ENCODE data around the gene ASF1B. TPM values are rescaled to one million over a fixed set of nuclear protein-coding genes. Genes with fewer than 3 reads are reported as not detected.

The ASF1B gene
- total and polyA plus RNA-seq, 2 donors from 2014 or later, result 0.49 to 1.8 TPM

GRCh38 chr19:14141041-14141440, 4.7 kb upstream of the ASF1B start:
- Histone ChIP-seq H3K9me3 (ENCODE audit: control insufficient read depth in 2 of 3, insufficient read depth in 1 of 3, low read length in 3 of 3) (no peaks in the 10 kb centered on the region), H3K27ac (ENCODE audit: low read depth in 2 of 2, low read length in 2 of 2) (no peak overlapping the region), H3K27me3 (ENCODE audit: control insufficient read depth, insufficient read depth, low read length) (no peaks in the 10 kb centered on the region), H3K9ac (ENCODE audit: low read length in 3 of 3) (no peak overlapping the region), H3K36me3 (ENCODE audit: control insufficient read depth in 2 of 3, insufficient read depth in 3 of 3, low read length in 3 of 3) (no peaks in the 10 kb centered on the region), H3K4me1 (ENCODE audit: control insufficient read depth in 2 of 3, insufficient read depth in 2 of 3, low read depth in 1 of 3, low read length in 3 of 3) (peaks cover 0 to 6% (median 0%) of the 10 kb centered on the region in 3 donors), H3K4me3 (ENCODE audit: low read length in 3 of 3) (no peak overlapping the region)
- intact Hi-C loops (cut with DNase I), result no loop called here
- TF ChIP-seq, protein P1, sequence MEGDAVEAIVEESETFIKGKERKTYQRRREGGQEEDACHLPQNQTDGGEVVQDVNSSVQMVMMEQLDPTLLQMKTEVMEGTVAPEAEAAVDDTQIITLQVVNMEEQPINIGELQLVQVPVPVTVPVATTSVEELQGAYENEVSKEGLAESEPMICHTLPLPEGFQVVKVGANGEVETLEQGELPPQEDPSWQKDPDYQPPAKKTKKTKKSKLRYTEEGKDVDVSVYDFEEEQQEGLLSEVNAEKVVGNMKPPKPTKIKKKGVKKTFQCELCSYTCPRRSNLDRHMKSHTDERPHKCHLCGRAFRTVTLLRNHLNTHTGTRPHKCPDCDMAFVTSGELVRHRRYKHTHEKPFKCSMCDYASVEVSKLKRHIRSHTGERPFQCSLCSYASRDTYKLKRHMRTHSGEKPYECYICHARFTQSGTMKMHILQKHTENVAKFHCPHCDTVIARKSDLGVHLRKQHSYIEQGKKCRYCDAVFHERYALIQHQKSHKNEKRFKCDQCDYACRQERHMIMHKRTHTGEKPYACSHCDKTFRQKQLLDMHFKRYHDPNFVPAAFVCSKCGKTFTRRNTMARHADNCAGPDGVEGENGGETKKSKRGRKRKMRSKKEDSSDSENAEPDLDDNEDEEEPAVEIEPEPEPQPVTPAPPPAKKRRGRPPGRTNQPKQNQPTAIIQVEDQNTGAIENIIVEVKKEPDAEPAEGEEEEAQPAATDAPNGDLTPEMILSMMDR (IDR thresholded peaks at IDR 0.05; ENCODE audit: borderline replicate concordance, extremely low read depth, insufficient read depth), result no peak
- DNase-seq, result no peak
- no peak for FAIRE-seq

GRCh38 chr19:14139944-14140343, 3.6 kb upstream of the ASF1B start:
- FAIRE-seq (no peak), DNase-seq (no peak)
- no peak overlapping the region for H3K27ac ChIP-seq (ENCODE audit: low read depth in 2 of 2, low read length in 2 of 2)
- no peak overlapping the region for H3K4me3 ChIP-seq (ENCODE audit: low read length in 3 of 3)
- no peak overlapping the region for H3K9ac ChIP-seq (ENCODE audit: low read length in 3 of 3)
- H3K9me3 ChIP-seq (ENCODE audit: control insufficient read depth in 2 of 3, insufficient read depth in 1 of 3, low read length in 3 of 3), result no peaks in the 10 kb centered on the region
- H3K4me1 ChIP-seq (ENCODE audit: control insufficient read depth in 2 of 3, insufficient read depth in 2 of 3, low read depth in 1 of 3, low read length in 3 of 3), result peaks cover 0 to 6% (median 0%) of the 10 kb centered on the region in 3 donors
- TF ChIP-seq, protein P1 (IDR thresholded peaks at IDR 0.05; ENCODE audit: borderline replicate concordance, extremely low read depth, insufficient read depth), result no peak
- no peaks in the 10 kb centered on the region for H3K36me3 ChIP-seq (ENCODE audit: control insufficient read depth in 2 of 3, insufficient read depth in 3 of 3, low read length in 3 of 3)
- H3K27me3 ChIP-seq (ENCODE audit: control insufficient read depth, insufficient read depth, low read length), result no peaks in the 10 kb centered on the region
- intact Hi-C loops (cut with DNase I), result no loop called here

- FAIRE-seq (no peak), DNase-seq (no peak)
- no peaks in the 10 kb centered on the region for H3K9me3 ChIP-seq (ENCODE audit: control insufficient read depth in 2 of 3, insufficient read depth in 1 of 3, low read length in 3 of 3)
- H3K27ac ChIP-seq (ENCODE audit: low read depth in 2 of 2, low read length in 2 of 2), result no peak overlapping the region
- TF ChIP-seq, protein P1 (IDR thresholded peaks at IDR 0.05; ENCODE audit: borderline replicate concordance, extremely low read depth, insufficient read depth), result no peak
- no peaks in the 10 kb centered on the region for H3K36me3 ChIP-seq (ENCODE audit: control insufficient read depth in 2 of 3, insufficient read depth in 3 of 3, low read length in 3 of 3)
- H3K27me3 ChIP-seq (ENCODE audit: control insufficient read depth, insufficient read depth, low read length), result no peaks in the 10 kb centered on the region
- intact Hi-C loops (cut with DNase I), result no loop called here
- no peak overlapping the region for H3K4me3 ChIP-seq (ENCODE audit: low read length in 3 of 3)
- H3K4me1 ChIP-seq (ENCODE audit: control insufficient read depth in 2 of 3, insufficient read depth in 2 of 3, low read depth in 1 of 3, low read length in 3 of 3), result peaks cover 0 to 6% (median 0%) of the 10 kb centered on the region in 3 donors
- H3K9ac ChIP-seq (ENCODE audit: low read length in 3 of 3), result no peak overlapping the region
These were observed 2.3 kb upstream of the ASF1B start for GRCh38 chr19:14138576-14139265.

All from kidney (tissue), 14 donors.